ENCODE results near the gene PCDH7. TPM values are rescaled to one million over a fixed set of nuclear protein-coding genes. Genes with fewer than 3 reads are reported as not detected.

The PCDH7 gene
- total RNA-seq, 1 experiment from 2014 or later = 16.8 TPM

DNA sequence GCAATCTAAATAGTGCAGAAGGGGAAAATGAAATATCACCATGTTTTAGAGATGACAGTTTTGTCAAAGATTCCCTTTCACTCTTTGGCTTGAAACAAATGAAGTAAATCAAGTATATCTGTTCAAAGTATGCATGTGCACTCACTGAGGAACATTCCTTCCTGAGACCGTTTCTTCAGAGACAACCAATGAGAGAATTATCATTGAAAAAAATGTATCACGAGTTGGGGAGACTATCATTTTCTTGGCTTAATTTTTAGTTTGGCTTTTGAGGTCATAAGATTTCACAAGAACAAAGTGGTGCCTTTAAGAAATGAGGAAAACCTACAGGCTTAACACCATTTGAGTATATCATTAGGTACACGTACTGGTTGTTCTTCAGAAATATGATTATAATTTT is 56.3 kb downstream of the PCDH7 start:
- H2BK12ac ChIP-seq (ENCODE audit: insufficient read length, low read depth, low read length) = no peak overlapping the region
- WGBS (ENCODE audit: extremely low coverage, insufficient read length, low lambda C conversion rate) = no CpG with 5 or more reads among the region's 3 CpGs

More for the DNA sequence above, 56.3 kb downstream of the PCDH7 start:
- Histone ChIP-seq H3K18ac (ENCODE audit: insufficient read length, low read depth, low read length) (no peak overlapping the region), H2BK120ac (ENCODE audit: low read depth, low read length, poor library complexity, severe bottlenecking) (no peak overlapping the region), H3K4me1 (ENCODE audit: insufficient read depth, low read length) (no peaks in the 10 kb centered on the region), H3K9me3 (ENCODE audit: control insufficient read depth, low read depth, low read length) (no peaks in the 10 kb centered on the region), H4K8ac (replicated peaks; ENCODE audit: insufficient read length, low read depth, low read length) (no peak overlapping the region), H2BK20ac (ENCODE audit: low read depth, low read length, poor library complexity, severe bottlenecking) (no peak overlapping the region), H3K23me2 (ENCODE audit: insufficient read length, low read depth, low read length, poor library complexity, severe bottlenecking) (no peaks in the 10 kb centered on the region), H3K23ac (ENCODE audit: insufficient read length, low read depth, low read length) (no peak overlapping the region), H3K79me2 (ENCODE audit: insufficient read depth, low read length) (no peaks in the 10 kb centered on the region), H3K4ac (ENCODE audit: low read depth, low read length) (no peak overlapping the region), H3K14ac (ENCODE audit: insufficient read depth, low read length) (no peak overlapping the region), H2AK5ac (ENCODE audit: insufficient read length, low read length) (no peak overlapping the region), H3K9ac (ENCODE audit: extremely low read depth, insufficient read length, low read length) (no peak overlapping the region), H2AFZ (ENCODE audit: low read length) (no peak overlapping the region), H3K27ac (ENCODE audit: insufficient read length, low read depth, low read length) (no peak overlapping the region), H4K20me1 (ENCODE audit: control insufficient read depth, insufficient read depth, insufficient read length) (no peaks in the 10 kb centered on the region), H3K79me1 (ENCODE audit: insufficient read depth, low read depth, low read length, poor library complexity, severe bottlenecking) (no peaks in the 10 kb centered on the region), H3K4me2 (ENCODE audit: insufficient read depth, insufficient read length, low read length) (no peak overlapping the region), H4K91ac (ENCODE audit: insufficient read length, low read depth, low read length) (no peak overlapping the region), H3K27me3 (ENCODE audit: insufficient read depth, low read length) (no peaks in the 10 kb centered on the region), H2BK15ac (ENCODE audit: low read depth, low read length) (no peak overlapping the region), H2BK5ac (ENCODE audit: insufficient read length, low read length) (no peak overlapping the region), H3K56ac (ENCODE audit: insufficient read length, low read depth, low read length) (no peak overlapping the region), H3T11ph (ENCODE audit: low read length) (no peak overlapping the region), H4K5ac (ENCODE audit: insufficient read length, low read depth, low read length) (no peak overlapping the region)
- Mint-ChIP-seq H3K9me3 (no peaks in the 10 kb centered on the region), H3K4me3 (no peak overlapping the region), H3K36me3 (ENCODE audit: insufficient read depth in 1 of 3, low read depth in 3 of 3) (no peaks in the 10 kb centered on the region), H3K4me1 (peaks cover 4 to 8% of the 10 kb centered on the region in 2 experiments), H3K27ac (no peak overlapping the region; a peak in 1 of 7 replicates), H3K27me3 (ENCODE audit: low read depth) (no peaks in the 10 kb centered on the region)
- DNase-seq = no peak
- TF ChIP-seq, protein P1, sequence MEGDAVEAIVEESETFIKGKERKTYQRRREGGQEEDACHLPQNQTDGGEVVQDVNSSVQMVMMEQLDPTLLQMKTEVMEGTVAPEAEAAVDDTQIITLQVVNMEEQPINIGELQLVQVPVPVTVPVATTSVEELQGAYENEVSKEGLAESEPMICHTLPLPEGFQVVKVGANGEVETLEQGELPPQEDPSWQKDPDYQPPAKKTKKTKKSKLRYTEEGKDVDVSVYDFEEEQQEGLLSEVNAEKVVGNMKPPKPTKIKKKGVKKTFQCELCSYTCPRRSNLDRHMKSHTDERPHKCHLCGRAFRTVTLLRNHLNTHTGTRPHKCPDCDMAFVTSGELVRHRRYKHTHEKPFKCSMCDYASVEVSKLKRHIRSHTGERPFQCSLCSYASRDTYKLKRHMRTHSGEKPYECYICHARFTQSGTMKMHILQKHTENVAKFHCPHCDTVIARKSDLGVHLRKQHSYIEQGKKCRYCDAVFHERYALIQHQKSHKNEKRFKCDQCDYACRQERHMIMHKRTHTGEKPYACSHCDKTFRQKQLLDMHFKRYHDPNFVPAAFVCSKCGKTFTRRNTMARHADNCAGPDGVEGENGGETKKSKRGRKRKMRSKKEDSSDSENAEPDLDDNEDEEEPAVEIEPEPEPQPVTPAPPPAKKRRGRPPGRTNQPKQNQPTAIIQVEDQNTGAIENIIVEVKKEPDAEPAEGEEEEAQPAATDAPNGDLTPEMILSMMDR (conservative IDR thresholded peaks at IDR 0.05) = no peak

Data from H9 (cell line).